Activated T-helper 17 cell treated with anti-CD3 and anti-CD28 coated beads, Interleukin-2, amount 50 U/mL, for 72 hours (primary cell): ENCODE data around the gene HOXB1. TPM values are rescaled to one million over a fixed set of nuclear protein-coding genes. Genes with fewer than 3 reads are reported as not detected.
A peak's percentile ranks its signal among the peaks of the same experiment; 100 is the strongest.

Experiments
- ATAC-seq: fragments of 150-1000 bp; cut with Tn5 transposase; replicated peaks from 2 replicates; pipeline ENCODE4 v1.10.0; 2021; ENCODE audit warnings: mild to moderate bottlenecking, moderate library complexity
- H3K27ac Mint-ChIP-seq: one replicate; pipeline ENCODE4 v1.8.0; 2022; ENCODE audit warnings: mixed read lengths
- H3K27me3 Mint-ChIP-seq: one replicate; pipeline ENCODE4 v1.8.0; 2022; ENCODE audit warnings: mixed read lengths
- H3K36me3 Mint-ChIP-seq: one replicate; pipeline ENCODE4 v1.8.0; 2022; ENCODE audit warnings: low read depth, mild to moderate bottlenecking, mixed read lengths
- H3K4me1 Mint-ChIP-seq: one replicate; pipeline ENCODE4 v1.8.0; 2022; ENCODE audit warnings: mixed read lengths
- H3K4me3 Mint-ChIP-seq: one replicate; pipeline ENCODE4 v1.8.0; 2022; ENCODE audit warnings: mild to moderate bottlenecking, mixed read lengths
- H3K9me3 Mint-ChIP-seq: one replicate; pipeline ENCODE4 v1.8.0; 2022; ENCODE audit warnings: mixed read lengths
- total RNA-seq, 2 donors: library from RNA; stranded (reverse); gene quantifications; one replicate each; pipeline ENCODE4 v1.2.3, GENCODE V29; 2022

The HOXB1 gene
- not detected for total RNA-seq

DNA sequence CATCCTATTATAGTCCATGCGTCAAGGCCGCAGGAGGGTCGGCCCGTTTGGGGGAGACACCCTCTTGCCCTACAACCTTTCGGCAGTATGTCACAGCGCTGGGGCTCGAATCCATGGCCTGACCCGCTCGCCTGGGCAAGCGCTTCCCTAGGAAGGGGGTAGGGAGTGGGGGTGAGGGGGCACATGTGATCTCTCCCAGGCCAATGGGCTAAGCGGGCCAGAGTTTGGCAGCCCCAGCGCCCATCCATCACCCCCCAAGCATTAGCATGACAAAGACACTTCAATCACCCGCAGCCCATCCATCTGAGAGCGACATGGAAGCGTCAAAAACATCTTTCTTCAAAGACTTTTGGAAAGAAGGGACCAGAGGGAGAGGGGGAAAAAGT lies at the start of gene HOXB1:
HOXB1 (minus strand) TSS at position 125 of the 386 bp plus-strand sequence; CDS start at position 18, 107 bp downstream.
- Mint-ChIP-seq H3K36me3 (no peaks in the 10 kb centered on the region), H3K4me1 (no peaks in the 10 kb centered on the region), H3K27me3 (peaks cover 9% of the 10 kb centered on the region), H3K4me3 (no peak within 1 kb of the TSS), H3K9me3 (no peaks in the 10 kb centered on the region), H3K27ac (no peak within 1 kb of the TSS)
- ATAC-seq = no peak

DNA sequence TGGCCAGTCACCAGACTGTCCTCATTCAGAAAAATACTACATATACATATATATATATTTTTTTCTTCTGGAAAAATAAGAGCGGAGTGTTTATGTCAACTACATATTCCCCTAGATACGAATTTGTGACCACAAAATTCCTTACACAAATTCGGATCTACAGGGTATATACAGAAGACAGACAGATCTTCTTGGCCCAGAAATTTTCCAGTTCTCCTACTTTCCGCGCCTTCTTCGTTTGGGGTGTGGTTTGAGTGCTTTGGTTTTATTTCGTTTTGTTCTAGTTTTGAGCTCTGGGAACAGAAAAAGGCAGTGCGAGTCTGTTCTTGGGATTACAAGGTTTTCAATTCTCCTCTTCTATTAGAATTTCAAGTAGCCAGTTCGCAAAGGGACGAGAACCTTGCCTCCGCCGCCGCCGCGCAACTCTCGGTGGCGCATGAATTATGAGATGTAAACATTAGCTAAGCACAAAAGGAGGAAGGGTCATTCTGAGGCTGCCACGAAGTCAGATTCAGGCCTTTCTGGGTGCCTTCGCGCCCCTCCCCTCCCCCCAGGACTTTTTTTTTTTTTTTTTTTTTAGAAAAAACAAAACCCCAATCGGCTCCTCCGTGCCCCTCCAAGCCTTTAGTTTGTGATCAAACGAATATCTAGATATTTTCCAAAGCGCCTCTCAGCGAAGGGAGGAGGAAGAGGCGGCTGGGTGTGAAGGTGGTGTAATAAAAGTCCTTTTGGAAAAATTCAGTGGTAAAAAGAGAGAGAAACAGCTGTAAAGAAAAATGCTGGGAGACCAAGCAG lies 49.1 kb upstream of the HOXB1 start:
- H3K27me3 Mint-ChIP-seq = peaks cover 41% of the 10 kb centered on the region
- no peak for ATAC-seq

DNA sequence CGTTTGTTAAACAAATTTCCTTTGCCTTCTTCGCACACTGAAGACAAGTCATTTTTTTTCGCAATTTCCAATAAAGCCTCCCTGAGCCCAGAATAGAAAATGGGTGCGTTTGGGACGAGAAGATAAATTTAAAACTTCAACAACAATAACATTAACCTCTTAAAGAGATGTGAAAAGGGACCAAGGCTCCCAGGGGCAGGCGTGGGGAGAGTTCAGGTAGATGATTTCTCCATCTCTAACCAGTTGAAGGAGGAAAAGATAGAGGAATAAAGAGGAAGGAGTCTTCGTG lies 48.6 kb upstream of the HOXB1 start:
- Mint-ChIP-seq H3K27me3 (peaks cover 40% of the 10 kb centered on the region), H3K27ac (peak overlapping the region; percentile 84), H3K9me3 (no peaks in the 10 kb centered on the region), H3K4me3 (peak overlapping the region; percentile 91), H3K36me3 (no peaks in the 10 kb centered on the region), H3K4me1 (peaks cover 9% of the 10 kb centered on the region)
- no peak for ATAC-seq

More for the DNA sequence above, 49.1 kb upstream of the HOXB1 start:
- Mint-ChIP-seq H3K27ac (no peak overlapping the region), H3K4me3 (peak overlapping the region; percentile 91), H3K36me3 (no peaks in the 10 kb centered on the region), H3K4me1 (peaks cover 12% of the 10 kb centered on the region), H3K9me3 (no peaks in the 10 kb centered on the region)

DNA sequence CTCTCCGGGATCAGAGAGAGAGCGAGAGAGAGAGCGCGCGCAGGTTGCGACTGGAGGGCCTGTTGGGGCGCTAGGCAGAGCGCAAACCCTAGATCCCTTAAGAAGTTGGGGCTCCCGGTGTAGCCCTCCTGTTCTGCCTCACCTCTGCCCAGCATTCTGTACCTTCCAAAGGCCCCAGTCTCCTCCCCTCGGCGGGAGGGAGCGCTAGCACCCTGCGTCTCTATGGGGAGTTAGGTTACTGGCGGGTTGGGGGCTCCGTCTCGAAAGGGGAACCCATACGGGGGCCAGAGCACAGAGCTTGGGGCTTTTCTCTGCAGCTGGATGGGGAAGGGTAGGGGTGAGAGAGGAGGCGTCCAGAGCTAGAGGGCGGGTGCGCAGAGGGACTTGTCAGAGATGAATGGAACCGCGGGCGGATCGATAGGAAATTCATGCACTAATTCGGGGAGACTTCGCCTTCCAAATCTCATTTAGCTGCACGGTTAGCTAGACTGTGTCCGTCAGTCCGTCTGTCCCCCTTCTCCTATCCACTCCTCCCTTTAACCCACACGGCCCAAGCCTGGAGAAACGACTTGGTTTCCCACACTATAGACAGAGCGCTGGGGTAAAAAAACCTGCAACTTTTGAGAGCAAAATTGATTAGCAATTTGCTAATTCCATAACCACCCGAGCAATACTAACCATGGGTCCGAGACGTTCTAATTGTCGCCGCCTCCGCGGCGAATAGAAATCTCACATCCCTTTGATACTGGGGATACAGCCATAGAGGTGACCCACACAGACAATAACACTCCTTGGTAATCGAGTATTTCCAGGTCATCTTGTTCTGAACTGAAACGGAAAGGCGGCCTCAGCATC lies 48.0 kb upstream of the HOXB1 start:
- peak; percentile 77 for ATAC-seq
- Mint-ChIP-seq H3K27me3 (peaks cover 36% of the 10 kb centered on the region), H3K4me3 (peak overlapping the region; percentile 91)

DNA sequence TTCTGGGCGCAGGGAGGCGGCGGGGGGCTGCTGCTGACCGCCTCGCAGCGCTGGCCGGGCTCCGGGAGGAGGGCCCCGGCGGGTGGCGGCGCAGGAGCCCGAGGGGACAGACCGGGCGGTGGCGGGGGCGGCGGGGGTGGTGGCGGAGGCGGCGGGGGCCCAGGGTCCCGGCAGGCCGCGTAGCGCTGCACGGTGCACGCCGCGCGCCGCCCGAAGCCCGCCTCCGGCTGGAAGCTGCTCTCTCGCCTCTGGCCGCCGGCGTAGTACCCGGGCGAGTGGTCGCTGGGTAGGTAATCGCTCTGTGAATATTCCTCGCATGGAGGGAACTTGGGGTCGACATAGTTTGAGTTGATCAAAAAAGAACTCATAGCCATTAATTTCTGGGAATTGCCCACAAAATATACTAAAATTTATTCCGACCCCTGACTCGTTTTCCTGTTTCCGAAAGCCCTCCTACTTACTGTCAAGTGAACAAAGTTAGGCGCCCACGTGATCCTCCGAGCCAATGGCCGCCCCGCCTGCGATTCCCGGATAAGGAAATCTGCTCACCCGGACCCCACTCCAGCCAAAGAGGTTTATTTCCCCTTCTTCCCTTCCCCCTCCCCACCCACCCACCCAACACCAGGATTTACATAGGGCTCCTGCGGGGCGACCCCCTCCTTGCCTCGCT lies 47.3 kb upstream of the HOXB1 start, which contains the start of gene HOXB4:
HOXB4 (minus strand) TSS at position 405 of the 670 bp plus-strand sequence; CDS start at position 374, 31 bp downstream.
- peak; percentile 88 for ATAC-seq
- Mint-ChIP-seq H3K9me3 (no peaks in the 10 kb centered on the region), H3K4me3 (peak within 1 kb of the TSS; percentile 91), H3K27me3 (peaks cover 31% of the 10 kb centered on the region), H3K27ac (peak within 1 kb of the TSS; percentile 84), H3K4me1 (peaks cover 9% of the 10 kb centered on the region), H3K36me3 (no peaks in the 10 kb centered on the region)

More for the DNA sequence above, 48.0 kb upstream of the HOXB1 start:
- Mint-ChIP-seq H3K4me1 (peaks cover 9% of the 10 kb centered on the region), H3K9me3 (no peaks in the 10 kb centered on the region), H3K36me3 (no peaks in the 10 kb centered on the region), H3K27ac (peak overlapping the region; percentile 84)

DNA sequence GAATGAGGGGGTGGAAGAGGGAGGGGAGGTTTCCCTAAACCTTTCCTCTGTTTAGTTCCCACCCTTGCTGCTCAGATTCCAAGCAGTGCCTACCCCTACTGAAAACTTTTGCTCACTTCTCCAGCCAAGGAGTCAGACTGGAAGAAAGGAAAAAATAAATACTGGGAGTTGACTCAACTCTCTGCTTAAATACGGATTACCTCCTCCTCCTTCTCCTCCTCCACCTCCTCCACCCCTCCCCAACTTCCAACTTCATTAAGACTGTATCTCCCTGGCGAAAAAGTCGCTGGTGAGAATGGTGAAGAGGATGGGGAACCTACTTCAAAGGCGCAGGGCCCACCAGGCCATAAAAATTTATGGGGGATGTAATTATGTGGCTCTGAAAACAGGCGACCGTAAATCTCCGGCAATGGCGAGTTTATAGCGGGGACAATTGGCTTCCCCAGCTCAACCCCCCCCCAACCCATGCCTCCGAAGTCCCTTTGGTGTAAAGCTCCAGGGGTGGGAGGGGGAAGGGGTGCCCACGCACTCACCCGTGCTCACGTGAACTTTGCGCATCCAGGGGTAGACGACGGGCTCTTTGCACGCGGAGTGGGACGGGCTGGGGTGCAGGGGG lies 46.6 kb upstream of the HOXB1 start:
- H3K4me3 Mint-ChIP-seq = peak overlapping the region; percentile 91
- peaks cover 25% of the 10 kb centered on the region for H3K27me3 Mint-ChIP-seq
- H3K27ac Mint-ChIP-seq = peak overlapping the region; percentile 50
- peak; percentile 1 for ATAC-seq
- no peaks in the 10 kb centered on the region for H3K36me3 Mint-ChIP-seq
- no peaks in the 10 kb centered on the region for H3K9me3 Mint-ChIP-seq
- H3K4me1 Mint-ChIP-seq = peaks cover 9% of the 10 kb centered on the region

DNA sequence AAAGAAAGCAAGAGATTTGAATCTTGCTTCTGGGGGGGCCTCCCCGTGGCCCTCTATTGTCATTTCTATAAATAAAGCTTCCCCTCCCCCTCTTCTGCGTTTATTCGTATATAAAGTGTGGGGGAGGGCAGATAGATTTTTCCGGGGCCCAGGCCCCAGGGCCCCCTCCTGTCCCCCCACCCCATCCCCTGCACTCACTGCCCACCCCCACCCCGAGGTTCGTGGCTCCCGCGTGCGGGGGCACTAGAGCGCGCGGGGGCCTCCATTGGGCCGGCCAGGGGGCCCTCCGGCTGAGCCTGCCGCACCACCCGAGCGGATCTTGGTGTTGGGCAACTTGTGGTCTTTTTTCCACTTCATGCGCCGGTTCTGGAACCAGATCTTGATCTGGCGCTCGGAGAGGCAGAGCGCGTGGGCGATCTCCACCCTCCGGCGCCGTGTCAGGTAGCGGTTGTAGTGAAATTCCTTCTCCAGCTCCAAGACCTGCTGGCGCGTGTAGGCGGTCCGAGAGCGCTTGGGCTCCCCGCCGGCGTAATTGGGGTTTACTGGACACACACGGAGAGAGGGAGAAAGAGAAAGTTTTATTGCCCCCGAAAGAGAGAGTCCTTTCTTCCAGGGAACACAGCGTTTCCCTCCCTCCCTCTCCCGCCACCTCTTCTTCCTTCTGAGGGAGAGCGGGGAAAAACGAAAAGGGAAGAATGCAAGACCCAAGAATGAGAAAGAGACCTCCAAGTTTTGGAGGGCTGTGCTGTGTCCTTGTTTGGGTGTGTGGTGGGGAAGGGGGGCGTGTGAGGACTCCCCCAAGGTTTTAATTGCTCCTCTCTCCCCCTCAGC lies 45.9 kb upstream of the HOXB1 start:
- H3K9me3 Mint-ChIP-seq = no peaks in the 10 kb centered on the region
- H3K4me1 Mint-ChIP-seq = peaks cover 9% of the 10 kb centered on the region
- no peak overlapping the region for H3K27ac Mint-ChIP-seq
- no peak for ATAC-seq
- peak overlapping the region; percentile 91 for H3K4me3 Mint-ChIP-seq
- no peaks in the 10 kb centered on the region for H3K36me3 Mint-ChIP-seq
- peaks cover 23% of the 10 kb centered on the region for H3K27me3 Mint-ChIP-seq

DNA sequence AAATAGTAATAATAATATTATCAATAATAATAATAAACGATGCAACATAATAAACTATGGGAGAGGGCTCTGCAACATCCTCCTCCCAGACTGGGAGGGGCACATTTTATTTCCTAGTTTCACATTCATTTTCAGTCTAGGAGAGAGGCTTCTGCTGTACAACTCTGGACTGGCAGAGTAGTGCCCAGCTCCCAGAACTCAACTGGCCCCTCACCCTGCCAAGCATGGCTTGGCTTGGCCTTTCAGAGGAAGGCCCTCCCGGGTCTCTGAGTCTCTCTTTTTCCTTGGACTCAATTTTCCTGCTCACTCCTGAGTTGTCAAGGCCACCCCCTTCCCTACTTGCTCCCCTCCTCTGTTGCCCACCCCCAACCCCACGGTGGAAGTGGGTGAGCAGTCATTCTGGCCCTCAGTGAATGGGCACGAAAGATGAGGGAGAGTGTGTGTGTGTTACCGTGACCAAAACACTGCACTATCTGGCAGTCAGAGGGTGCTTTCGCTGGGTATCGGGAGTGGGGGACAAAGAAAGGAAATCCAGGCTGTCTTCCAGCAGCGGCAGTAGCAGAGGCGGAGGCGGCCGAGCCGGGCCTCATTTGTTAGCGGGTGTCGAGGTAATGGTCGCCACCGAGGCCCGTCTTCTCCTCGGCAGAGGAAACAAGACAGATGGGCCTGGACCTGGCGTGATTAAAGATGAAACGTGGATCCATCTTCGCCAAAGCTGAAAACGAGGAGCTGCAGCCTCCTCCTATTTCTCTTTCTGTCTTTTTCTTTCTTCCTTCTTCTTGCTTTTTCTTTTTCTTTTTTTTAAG lies 45.1 kb upstream of the HOXB1 start:
- no peak overlapping the region for H3K4me3 Mint-ChIP-seq
- no peak overlapping the region for H3K27ac Mint-ChIP-seq

DNA sequence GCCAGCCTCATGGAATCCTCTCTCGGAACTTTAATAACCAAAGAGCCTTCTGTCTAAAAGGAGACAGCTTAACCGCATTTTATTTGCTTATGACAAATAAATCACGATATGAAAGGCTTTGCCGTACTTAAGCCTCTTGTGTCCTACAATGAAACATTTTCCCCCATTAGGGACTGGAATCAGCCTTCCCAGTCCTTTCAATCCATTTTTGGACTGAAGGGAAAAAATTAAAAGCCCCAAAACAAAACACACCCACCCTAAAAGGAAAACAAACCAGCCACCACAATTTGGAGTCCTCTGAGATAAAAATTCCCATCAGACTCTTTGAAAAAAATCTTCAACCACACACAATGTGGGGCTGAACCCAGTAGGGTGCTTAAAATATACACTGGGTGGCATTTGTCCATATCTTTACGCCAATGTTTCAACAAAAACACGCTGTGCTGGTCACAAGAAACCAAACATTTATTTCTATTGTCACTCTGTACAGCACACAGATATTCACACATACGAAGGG lies 44.3 kb upstream of the HOXB1 start:
- Mint-ChIP-seq H3K36me3 (no peaks in the 10 kb centered on the region), H3K4me3 (no peak overlapping the region), H3K27me3 (peaks cover 12% of the 10 kb centered on the region), H3K9me3 (no peaks in the 10 kb centered on the region), H3K4me1 (peaks cover 9% of the 10 kb centered on the region), H3K27ac (no peak overlapping the region)
- no peak for ATAC-seq

More for the DNA sequence above, 45.1 kb upstream of the HOXB1 start:
- no peaks in the 10 kb centered on the region for H3K36me3 Mint-ChIP-seq
- peaks cover 19% of the 10 kb centered on the region for H3K27me3 Mint-ChIP-seq
- H3K4me1 Mint-ChIP-seq = peaks cover 9% of the 10 kb centered on the region
- H3K9me3 Mint-ChIP-seq = no peaks in the 10 kb centered on the region
- ATAC-seq = no peak

DNA sequence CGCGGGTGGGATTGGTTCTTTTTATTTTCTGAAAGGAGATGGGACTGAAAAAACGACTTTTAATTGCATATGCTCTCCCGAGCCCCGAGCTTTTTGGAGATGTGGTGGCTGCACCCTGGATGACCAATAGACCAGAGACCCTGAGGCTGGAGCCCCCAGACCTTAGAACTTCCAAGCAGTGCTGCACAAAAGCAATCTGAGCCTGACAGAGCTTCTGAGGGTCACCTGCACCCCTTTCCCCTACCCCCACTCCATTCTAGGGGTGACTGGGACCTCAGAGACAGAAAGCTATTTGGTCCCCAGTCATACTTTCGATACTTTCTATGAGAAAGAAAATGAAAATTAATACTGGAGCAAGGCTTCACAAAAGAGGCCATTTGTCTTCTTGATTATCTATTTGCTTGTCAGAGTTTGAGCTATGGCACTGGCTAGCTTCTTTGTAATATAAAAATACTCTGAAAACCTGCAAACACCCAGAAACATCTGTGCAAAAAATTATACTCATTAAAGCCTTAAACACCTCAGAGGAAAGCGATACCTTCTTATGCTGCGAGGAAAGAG lies 43.8 kb upstream of the HOXB1 start:
- H3K36me3 Mint-ChIP-seq = no peaks in the 10 kb centered on the region
- H3K9me3 Mint-ChIP-seq = no peaks in the 10 kb centered on the region
- ATAC-seq = no peak
- H3K4me1 Mint-ChIP-seq = peaks cover 4% of the 10 kb centered on the region
- H3K27ac Mint-ChIP-seq = no peak overlapping the region
- no peak overlapping the region for H3K4me3 Mint-ChIP-seq
- peaks cover 8% of the 10 kb centered on the region for H3K27me3 Mint-ChIP-seq

DNA sequence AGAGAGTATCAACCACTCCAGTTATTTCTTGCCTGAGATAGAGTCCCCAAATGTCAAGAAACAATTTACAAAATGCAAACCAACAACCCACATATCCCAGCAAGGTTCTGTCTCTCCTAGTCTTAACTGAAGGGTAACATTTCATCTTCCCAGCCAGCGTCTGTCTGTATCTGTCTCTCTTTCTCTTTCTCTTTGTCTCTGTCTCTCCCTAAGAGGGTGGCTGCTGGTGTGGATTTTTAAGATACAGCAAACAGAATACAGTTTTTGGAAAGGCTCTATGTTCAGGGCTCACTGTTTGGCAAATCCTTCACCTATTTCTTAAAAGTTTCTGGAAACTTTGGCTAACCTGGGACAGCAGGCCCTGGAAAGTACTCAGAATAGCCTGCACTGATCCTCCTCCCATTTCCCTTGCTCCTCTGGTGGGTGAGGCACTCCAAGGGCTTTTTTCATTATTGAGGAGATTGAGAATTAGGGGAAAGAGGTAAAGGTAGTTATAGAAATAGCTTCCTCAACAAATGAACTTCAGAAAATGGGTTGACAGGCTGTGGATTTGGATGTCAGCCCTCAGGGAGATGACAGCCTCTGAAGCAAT lies 41.1 kb upstream of the HOXB1 start:
- no peak overlapping the region for H3K4me3 Mint-ChIP-seq
- ATAC-seq = no peak
- no peaks in the 10 kb centered on the region for H3K9me3 Mint-ChIP-seq
- H3K27me3 Mint-ChIP-seq = peaks cover 7% of the 10 kb centered on the region
- H3K36me3 Mint-ChIP-seq = no peaks in the 10 kb centered on the region
- no peaks in the 10 kb centered on the region for H3K4me1 Mint-ChIP-seq
- no peak overlapping the region for H3K27ac Mint-ChIP-seq
